Heart left ventricle (tissue), 16 donors: ENCODE data around the gene SF3B1. TPM values are rescaled to one million over a fixed set of nuclear protein-coding genes. Genes with fewer than 3 reads are reported as not detected.

ENCODE experiments used
- ATAC-seq, 4 donors: fragments of 200-7000 bp; cut with Tn5 transposase; one replicate each; pipeline ENCODE4 v1.9.1; 2020 to 2022; ENCODE audit warnings: moderate library complexity in 4 of 4, mild to moderate bottlenecking in 3 of 4, moderate number of reproducible peaks in 1 of 4
- DNase-seq, 5 donors: peaks; one replicate each; pipeline ENCODE4 v3.0.0-alpha.2; 2020
- H3K27ac ChIP-seq, 12 donors: fragments of 200-600 bp; sonication (generic) in 4 of 12; one replicate each; pipeline versions ENCODE4 v1.5.0 to v1.8.0; 2016 to 2022; ENCODE audit warnings: mild to moderate bottlenecking in 2 of 12
- H3K27me3 ChIP-seq, 9 donors: fragments of 200-600 bp; sonication (generic) in 2 of 9; one replicate each; pipeline versions ENCODE4 v1.5.1 to v1.8.0; 2016 to 2022; ENCODE audit warnings: mild to moderate bottlenecking in 3 of 9
- H3K36me3 ChIP-seq, 9 donors: fragments of 200-600 bp; sonication (generic) in 2 of 9; one replicate each; pipeline versions ENCODE4 v1.5.0 to v1.8.0; 2018 to 2022; ENCODE audit warnings: mild to moderate bottlenecking in 2 of 9
- H3K4me1 ChIP-seq, 12 donors: fragments of 200-600 bp; sonication (generic) in 4 of 12; one replicate each; pipeline versions ENCODE4 v1.5.0 to v1.8.0; 2016 to 2022; ENCODE audit warnings: mild to moderate bottlenecking in 3 of 12
- H3K4me3 ChIP-seq, 12 donors: fragments of 200-600 bp; sonication (generic) in 4 of 12; one replicate each; pipeline versions ENCODE4 v1.5.0 to v1.8.0; 2017 to 2022; ENCODE audit warnings: mild to moderate bottlenecking in 9 of 12, moderate library complexity in 4 of 12
- H3K9me3 ChIP-seq, 12 donors: fragments of 200-600 bp; sonication (generic) in 4 of 12; one replicate each; pipeline versions ENCODE4 v1.5.0 to v1.8.0; 2016 to 2022; ENCODE audit warnings: mild to moderate bottlenecking in 1 of 12
- POLR2A ChIP-seq, 2 donors: fragments of 450-650 bp; IDR thresholded peaks; one replicate each; pipeline ENCODE4 v1.6.1; 2017; ENCODE audit warnings: antibody characterized with exemption in 2 of 2, mild to moderate bottlenecking in 2 of 2, moderate library complexity in 2 of 2
- WGBS, 4 donors: extraction: QIAGEN DNeasy Blood & Tissue Kit in 2 of 4; methylation state at CpG; one replicate each; pipeline versions ENCODE4 v1.1.5 to v1.1.7; 2013 to 2018; 5-methylcytosine and 5-hydroxymethylcytosine counted together
- intact Hi-C, 10 donors: fragments of 100-400 bp; cut with DNase I; formaldehyde crosslinking; loops; one replicate each; pipeline versions ENCODE4 v1.11.1 to v1.14.2; 2022
- polyA plus RNA-seq, 2 donors: library from polyadenylated mRNA; stranded (reverse); fragments of 200-250 nt; gene quantifications; one replicate each; pipeline ENCODE4 v1.2.3, GENCODE V29; 2013
- total RNA-seq, 9 donors: library from RNA; depleted of rRNA in 2 of 9; stranded (reverse); fragments of >200 nt in 2 of 9; fragmentation: NEBNext Ultra II Directional in 3 of 9; extraction: Animal tissue kit (Norgen Biotek cat#: 25700) in 3 of 9; gene quantifications; one replicate each; pipeline versions ENCODE4 v1.1.0 to v1.2.4, GENCODE V29; 2016 to 2023
- TF ChIP-seq, protein P1 (sequence below), 12 donors: fragments of 200-600 bp; sonication (generic) in 4 of 12; IDR thresholded peaks; one replicate each; pipeline versions ENCODE4 v1.5.0 to v1.8.0; 2018 to 2022; ENCODE audit warnings: antibody characterized with exemption in 12 of 12, mild to moderate bottlenecking in 5 of 12
- donor health status: ischemic (EF 13 %, LVEDD 7.1; RV severe dilation, severe dysfunction).
- donor health status: healthy with polysubstance abuse.
- donor health status: DM: no; HTN: yes; CAD: no.
- donor health status: DM: no; HTN: no; CAD: no.
- donor health status: ischemic (EF 25% LVEDD 6.9; RV normal size, moderate dysfunction).
- donor health status: ischemic (EF 25% LVEDD 5.7; RV mildly dilated, moderate dysfunction).
- donor health status: healthy.
- donor health status: DM: yes; HTN: yes; CAD: no.
- donor health status: ischemic (EF 35%, LVEDD 5.7; RV mildly dilated, moderate dysfunction).
- donor health status: nonischemic (EF 11% LVEDD 7.7; RV severe dilation, severe dysfunction).
- donor health status: DM: yes; HTN: yes; CAD: no.
- donor health status: PGD.
- donor health status: ischemic (EF 29% LVEDD 5.4; RV normal size, mild dysfunction).
- donor health status: nonischemic (EF 23%, LVEDD 6.1; RV moderate dilation, normal function).

Gene SF3B1
- total and polyA plus RNA-seq, 11 donors = 80.4 to 167 (median 132) TPM

DNA sequence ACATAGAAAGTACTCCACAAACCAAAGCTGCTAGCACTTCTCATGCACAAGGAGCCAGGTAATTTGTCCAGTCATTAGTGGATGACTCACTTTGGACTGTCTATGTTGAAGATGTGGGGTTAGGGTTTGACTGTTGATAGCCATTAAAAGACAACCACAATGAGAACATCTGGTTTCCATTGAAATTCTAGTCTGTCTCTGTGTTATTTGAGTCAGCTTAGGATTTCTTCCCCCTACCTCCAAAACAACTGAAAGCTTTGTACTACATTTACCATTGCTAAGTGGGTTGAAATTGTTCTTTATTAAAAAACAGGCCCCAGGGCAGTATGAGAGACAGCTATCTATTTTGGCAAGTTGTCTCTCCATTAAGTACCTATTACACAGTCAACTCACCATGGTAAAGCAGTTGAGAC, 74.1 kb downstream of the SF3B1 start:
- H3K27me3 ChIP-seq = no peaks in the 10 kb centered on the region
- H3K27ac ChIP-seq = no peak overlapping the region
- TF ChIP-seq, protein P1, sequence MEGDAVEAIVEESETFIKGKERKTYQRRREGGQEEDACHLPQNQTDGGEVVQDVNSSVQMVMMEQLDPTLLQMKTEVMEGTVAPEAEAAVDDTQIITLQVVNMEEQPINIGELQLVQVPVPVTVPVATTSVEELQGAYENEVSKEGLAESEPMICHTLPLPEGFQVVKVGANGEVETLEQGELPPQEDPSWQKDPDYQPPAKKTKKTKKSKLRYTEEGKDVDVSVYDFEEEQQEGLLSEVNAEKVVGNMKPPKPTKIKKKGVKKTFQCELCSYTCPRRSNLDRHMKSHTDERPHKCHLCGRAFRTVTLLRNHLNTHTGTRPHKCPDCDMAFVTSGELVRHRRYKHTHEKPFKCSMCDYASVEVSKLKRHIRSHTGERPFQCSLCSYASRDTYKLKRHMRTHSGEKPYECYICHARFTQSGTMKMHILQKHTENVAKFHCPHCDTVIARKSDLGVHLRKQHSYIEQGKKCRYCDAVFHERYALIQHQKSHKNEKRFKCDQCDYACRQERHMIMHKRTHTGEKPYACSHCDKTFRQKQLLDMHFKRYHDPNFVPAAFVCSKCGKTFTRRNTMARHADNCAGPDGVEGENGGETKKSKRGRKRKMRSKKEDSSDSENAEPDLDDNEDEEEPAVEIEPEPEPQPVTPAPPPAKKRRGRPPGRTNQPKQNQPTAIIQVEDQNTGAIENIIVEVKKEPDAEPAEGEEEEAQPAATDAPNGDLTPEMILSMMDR (IDR thresholded peaks at IDR 0.05) = no peak
- no peak for TF ChIP-seq POLR2A (IDR thresholded peaks at IDR 0.05)
- intact Hi-C loops = no loop called here
- no peaks in the 10 kb centered on the region for H3K4me1 ChIP-seq
- H3K36me3 ChIP-seq = no peaks in the 10 kb centered on the region
- no peak overlapping the region for H3K4me3 ChIP-seq
- ATAC-seq (no peak), DNase-seq (no peak)
- no peaks in the 10 kb centered on the region for H3K9me3 ChIP-seq

DNA sequence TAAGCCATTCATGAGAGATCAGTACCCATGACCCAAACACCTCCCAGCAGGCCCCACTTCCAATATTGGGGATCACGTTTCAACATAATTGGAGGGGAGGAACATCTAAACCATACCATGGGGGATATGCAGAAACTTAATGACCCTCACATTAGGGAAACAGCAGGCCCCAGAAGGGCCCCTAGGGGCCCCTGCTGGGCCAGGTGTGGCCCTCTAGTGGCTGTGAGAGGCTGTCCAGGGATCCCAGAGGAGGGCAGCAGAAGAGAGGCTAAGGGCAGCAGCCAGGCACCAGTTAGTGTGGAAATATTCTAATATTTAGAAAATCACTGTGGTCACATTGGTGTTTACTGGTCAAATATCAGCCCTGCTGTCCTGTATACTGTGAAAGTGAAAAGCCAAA, 75.0 kb downstream of the SF3B1 start:
- no peak overlapping the region for H3K27ac ChIP-seq
- 86 to 100% (median 95%) methylated on average over 1 of the region's 1 CpG for WGBS, 4 donors
- no peak overlapping the region for H3K4me3 ChIP-seq
- TF ChIP-seq, protein P1 (IDR thresholded peaks at IDR 0.05) = peak in 1 of 12 donors; percentile 12
- no peak for TF ChIP-seq POLR2A (IDR thresholded peaks at IDR 0.05)
- no peaks in the 10 kb centered on the region for H3K4me1 ChIP-seq
- H3K27me3 ChIP-seq = no peaks in the 10 kb centered on the region
- DNase-seq (no peak), ATAC-seq (no peak)
- intact Hi-C loops = no loop called here
- no peaks in the 10 kb centered on the region for H3K36me3 ChIP-seq
- H3K9me3 ChIP-seq = no peaks in the 10 kb centered on the region

DNA sequence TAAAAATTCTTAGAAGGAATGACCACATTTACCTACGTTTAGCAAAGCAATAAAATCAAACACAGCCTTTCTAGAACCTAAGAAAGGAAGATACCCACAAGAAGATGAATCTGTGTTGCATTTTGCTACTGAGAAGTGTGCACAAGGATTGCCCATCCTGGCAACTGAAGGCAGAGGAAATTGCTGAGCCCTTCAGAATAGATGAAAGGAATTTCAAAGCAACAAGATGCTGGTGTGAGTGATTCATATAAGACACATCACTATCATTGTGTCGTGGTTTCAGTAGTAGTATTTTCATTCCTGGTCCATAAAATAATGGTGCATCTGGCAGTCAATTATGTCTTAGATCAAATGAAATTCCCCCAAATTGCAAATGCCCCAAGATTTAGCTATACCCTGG, 75.9 kb downstream of the SF3B1 start:
- H3K4me3 ChIP-seq = no peak overlapping the region
- intact Hi-C loops = no loop called here
- no peak for DNase-seq
- WGBS, 4 donors = 66 to 72% (median 69%) methylated on average over 2 of the region's 2 CpGs
- no peak for ATAC-seq
- no peaks in the 10 kb centered on the region for H3K9me3 ChIP-seq
- H3K36me3 ChIP-seq = no peaks in the 10 kb centered on the region
- H3K27me3 ChIP-seq = no peaks in the 10 kb centered on the region
- TF ChIP-seq, protein P1 (IDR thresholded peaks at IDR 0.05) = no peak
- TF ChIP-seq POLR2A (IDR thresholded peaks at IDR 0.05) = no peak
- H3K27ac ChIP-seq = no peak overlapping the region
- H3K4me1 ChIP-seq = no peaks in the 10 kb centered on the region

DNA sequence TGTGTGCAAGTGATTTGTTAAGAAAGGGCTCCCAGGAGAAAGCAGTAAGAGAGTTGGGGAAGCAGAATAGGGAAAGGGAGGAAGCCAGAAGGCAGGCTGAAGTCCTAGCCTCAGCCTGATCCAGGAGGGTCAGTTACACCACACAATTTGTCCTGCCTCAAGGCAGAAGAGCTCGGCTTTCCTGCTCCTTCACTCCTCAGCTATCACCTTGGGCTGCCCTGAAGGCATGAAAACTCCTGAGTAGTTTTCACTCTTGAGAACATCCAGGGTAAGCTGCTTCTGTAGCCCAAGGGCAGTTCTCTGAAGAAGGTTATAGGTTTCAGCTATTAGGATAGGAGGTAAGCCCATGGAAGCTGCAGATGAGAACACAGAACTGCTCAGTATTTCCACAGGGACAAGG, 76.8 kb downstream of the SF3B1 start:
- H3K4me1 ChIP-seq = no peaks in the 10 kb centered on the region
- intact Hi-C loops = no loop called here

More for the DNA sequence above, 76.8 kb downstream of the SF3B1 start:
- no peak for ATAC-seq
- 57 to 86% (median 81%) methylated on average over 1 of the region's 1 CpG for WGBS, 4 donors
- H3K27ac ChIP-seq = no peak overlapping the region
- DNase-seq = no peak
- no peaks in the 10 kb centered on the region for H3K36me3 ChIP-seq
- TF ChIP-seq POLR2A (IDR thresholded peaks at IDR 0.05) = no peak
- TF ChIP-seq, protein P1 (IDR thresholded peaks at IDR 0.05) = no peak
- no peaks in the 10 kb centered on the region for H3K9me3 ChIP-seq
- H3K27me3 ChIP-seq = no peaks in the 10 kb centered on the region
- H3K4me3 ChIP-seq = no peak overlapping the region
